GM12878 (cell line): ENCODE measurements around the gene RBMS1. TPM values are rescaled to one million over a fixed set of nuclear protein-coding genes. Genes with fewer than 3 reads are reported as not detected.

Experiments
- ASH2L ChIP-seq: fragments of 300-600, 200-600 bp; sonication (generic); IDR thresholded peaks from 2 replicates; pipeline ENCODE4 v1.6.1; 2017; ENCODE audit warnings: low read depth, mild to moderate bottlenecking, borderline replicate concordance
- CBX5 ChIP-seq: sonication (generic); IDR thresholded peaks from 2 replicates; pipeline ENCODE4 v1.6.1; 2016; ENCODE audit warnings: low read depth, moderate library complexity, mild to moderate bottlenecking, inconsistent platforms
- ETV6 ChIP-seq, 2 experiments: fragments of 450-650 bp in 1 of 2; IDR thresholded peaks in 1 of 2; conservative IDR thresholded peaks in 1 of 2; 2 replicates each; pipeline ENCODE4 v1.6.1; 2014; ENCODE audit warnings: antibody characterized with exemption in 1 of 2, borderline replicate concordance in 1 of 2, low read depth in 1 of 2, mild to moderate bottlenecking in 1 of 2, moderate library complexity in 1 of 2
- GABPA ChIP-seq: IDR thresholded peaks from 2 replicates; pipeline ENCODE4 v1.6.1; 2014; ENCODE audit warnings: antibody characterized with exemption, low read depth, mild to moderate bottlenecking, inconsistent platforms
- ZNF384 ChIP-seq: IDR thresholded peaks from 2 replicates; pipeline ENCODE4 v1.6.1; 2012; ENCODE audit warnings: low read depth, mild to moderate bottlenecking, low read length, improper control_type of control experiment, borderline replicate concordance
- polyA plus RNA-seq, 11 experiments: library from polyadenylated mRNA; depleted of rRNA in 4 of 11; unstranded in 6 of 11; stranded (reverse) in 5 of 11; fragments of >200 nt; fragmentation: Nextera tagmentation in 4 of 11; fragmentation: Illumina TruSeq in 1 of 11; extraction: Ambion mirVana in 4 of 11; extraction: Trizol in 1 of 11; gene quantifications; 1 replicate in 1 of 11; 2 replicates in 10 of 11; pipeline versions ENCODE4 v1.2.1 to v1.2.3, GENCODE V29; 2011 to 2016; ENCODE audit warnings: inconsistent platforms in 2 of 11, missing spikeins in 2 of 11, low read depth in 1 of 11
- total RNA-seq, 4 experiments: library from RNA; depleted of rRNA in 3 of 4; stranded (reverse); fragments of >200 nt in 3 of 4; fragmentation: Illumina TruSeq in 1 of 4; extraction: Trizol in 1 of 4; gene quantifications; 2 replicates each; pipeline versions ENCODE4 v1.2.1 to v1.2.3, GENCODE V29; 2013 to 2021
- TF ChIP-seq, protein P1 (sequence below): IDR thresholded peaks from 2 replicates; pipeline ENCODE4 v1.6.1; 2012; ENCODE audit warnings: improper control_type of control experiment, low read depth, low read length; ENCODE audit not compliant: insufficient replicate concordance

RBMS1 gene
- total and polyA plus RNA-seq, 10 of the 15 experiments (the other 5 are each of a cell fraction or from before 2014, with no cell fraction given), result 0.04 to 0.31 (median 0.17) TPM; not detected in 1

GRCh38 chr2:160433466-160434140 lies 60.0 kb downstream of the RBMS1 start (continued):
- TF ChIP-seq, protein P1, sequence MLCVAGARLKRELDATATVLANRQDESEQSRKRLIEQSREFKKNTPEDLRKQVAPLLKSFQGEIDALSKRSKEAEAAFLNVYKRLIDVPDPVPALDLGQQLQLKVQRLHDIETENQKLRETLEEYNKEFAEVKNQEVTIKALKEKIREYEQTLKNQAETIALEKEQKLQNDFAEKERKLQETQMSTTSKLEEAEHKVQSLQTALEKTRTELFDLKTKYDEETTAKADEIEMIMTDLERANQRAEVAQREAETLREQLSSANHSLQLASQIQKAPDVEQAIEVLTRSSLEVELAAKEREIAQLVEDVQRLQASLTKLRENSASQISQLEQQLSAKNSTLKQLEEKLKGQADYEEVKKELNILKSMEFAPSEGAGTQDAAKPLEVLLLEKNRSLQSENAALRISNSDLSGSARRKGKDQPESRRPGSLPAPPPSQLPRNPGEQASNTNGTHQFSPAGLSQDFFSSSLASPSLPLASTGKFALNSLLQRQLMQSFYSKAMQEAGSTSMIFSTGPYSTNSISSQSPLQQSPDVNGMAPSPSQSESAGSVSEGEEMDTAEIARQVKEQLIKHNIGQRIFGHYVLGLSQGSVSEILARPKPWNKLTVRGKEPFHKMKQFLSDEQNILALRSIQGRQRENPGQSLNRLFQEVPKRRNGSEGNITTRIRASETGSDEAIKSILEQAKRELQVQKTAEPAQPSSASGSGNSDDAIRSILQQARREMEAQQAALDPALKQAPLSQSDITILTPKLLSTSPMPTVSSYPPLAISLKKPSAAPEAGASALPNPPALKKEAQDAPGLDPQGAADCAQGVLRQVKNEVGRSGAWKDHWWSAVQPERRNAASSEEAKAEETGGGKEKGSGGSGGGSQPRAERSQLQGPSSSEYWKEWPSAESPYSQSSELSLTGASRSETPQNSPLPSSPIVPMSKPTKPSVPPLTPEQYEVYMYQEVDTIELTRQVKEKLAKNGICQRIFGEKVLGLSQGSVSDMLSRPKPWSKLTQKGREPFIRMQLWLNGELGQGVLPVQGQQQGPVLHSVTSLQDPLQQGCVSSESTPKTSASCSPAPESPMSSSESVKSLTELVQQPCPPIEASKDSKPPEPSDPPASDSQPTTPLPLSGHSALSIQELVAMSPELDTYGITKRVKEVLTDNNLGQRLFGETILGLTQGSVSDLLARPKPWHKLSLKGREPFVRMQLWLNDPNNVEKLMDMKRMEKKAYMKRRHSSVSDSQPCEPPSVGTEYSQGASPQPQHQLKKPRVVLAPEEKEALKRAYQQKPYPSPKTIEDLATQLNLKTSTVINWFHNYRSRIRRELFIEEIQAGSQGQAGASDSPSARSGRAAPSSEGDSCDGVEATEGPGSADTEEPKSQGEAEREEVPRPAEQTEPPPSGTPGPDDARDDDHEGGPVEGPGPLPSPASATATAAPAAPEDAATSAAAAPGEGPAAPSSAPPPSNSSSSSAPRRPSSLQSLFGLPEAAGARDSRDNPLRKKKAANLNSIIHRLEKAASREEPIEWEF, result no peak
- no peak for TF ChIP-seq ZNF384
- TF ChIP-seq ETV6 (conservative IDR thresholded peaks at IDR 0.05 in 1 of 2, IDR thresholded peaks at IDR 0.05 in 1 of 2; ENCODE audit: borderline replicate concordance in 1 of 2, low read depth in 1 of 2), result no peak
- no peak for TF ChIP-seq GABPA
- TF ChIP-seq CBX5, result no peak
- TF ChIP-seq ASH2L, result no peak
